PC-9 (cell line): Measurements from ENCODE around the gene IL5.

Experiments used
- CTCF ChIP-seq: fragments of 200-600 bp; sonication (generic); conservative IDR thresholded peaks from 2 replicates; pipeline ENCODE4 v1.6.1; 2017; ENCODE audit warnings: mixed run types, antibody characterized with exemption, mild to moderate bottlenecking, moderate library complexity
- EZH2 ChIP-seq: fragments of 200-600 bp; sonication (generic); IDR thresholded peaks from 2 replicates; pipeline ENCODE4 v1.8.0; 2017; ENCODE audit warnings: antibody characterized with exemption, low read depth

GRCh38 chr5:132528021-132528420 is 15.3 kb downstream of the IL5 start:
- TF ChIP-seq CTCF: no peak
- TF ChIP-seq EZH2: no peak
